UCSD-AML1 (cell line): ENCODE data around the gene PIEZO1.
A peak's percentile ranks its signal among the peaks of the same experiment; 100 is the strongest.

Experiments used
- DNase-seq: peaks from one replicate; lab custom pipeline; 2025; ENCODE audit not compliant: unreplicated experiment; lab: John Stamatoyannopoulos, UW

PIEZO1 gene

DNA sequence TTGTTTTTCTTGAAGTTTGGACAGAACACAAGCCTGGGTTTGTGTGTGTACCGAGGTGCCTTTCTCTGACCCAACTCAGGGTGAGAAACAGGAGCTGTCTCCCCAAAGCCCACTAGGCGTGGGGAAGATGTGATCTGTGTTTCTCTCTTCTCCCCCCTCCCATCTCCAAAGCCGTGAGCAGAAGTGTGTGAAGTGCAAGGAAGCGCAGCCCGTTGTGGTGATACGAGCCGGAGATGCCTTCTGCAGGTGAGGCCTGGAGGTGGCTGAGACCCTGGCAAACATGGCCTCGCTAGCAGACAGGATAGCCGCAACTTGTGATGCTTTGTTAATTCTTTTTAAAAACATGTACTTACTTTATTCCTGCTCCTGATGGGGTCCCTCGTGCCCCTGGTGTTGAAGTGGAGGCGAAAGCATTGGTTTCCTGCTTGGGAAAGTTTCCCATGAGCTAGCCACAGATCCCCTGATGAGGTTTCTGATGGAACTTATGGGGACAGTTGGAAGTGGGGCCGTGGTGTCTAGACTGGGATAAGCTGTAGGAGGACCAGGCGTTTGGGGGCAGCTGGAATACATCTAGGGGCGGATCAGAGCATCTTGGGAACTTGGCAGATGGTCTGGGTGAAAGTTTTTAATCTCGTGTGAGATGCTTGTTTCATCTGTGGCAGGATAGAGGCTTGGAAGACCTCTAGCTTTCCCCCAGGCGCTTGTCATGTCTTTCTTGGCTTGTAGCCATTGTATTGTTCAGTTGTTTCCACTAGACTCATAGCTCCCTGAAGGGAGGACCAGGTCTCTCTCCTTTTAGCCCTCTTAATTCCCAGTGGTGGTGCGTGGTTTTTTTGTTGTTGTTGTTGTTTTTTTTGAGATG lies 77.8 kb downstream of the PIEZO1 start:
- DNase-seq: no peak

GRCh38 chr16:88706229-88706964 lies 78.6 kb downstream of the PIEZO1 start, which contains the start of the genes CTU2 and RNF166:
CTU2 (plus strand) TSS chr16:88706503; CDS start chr16:88706531, 28 bp downstream.
RNF166 (minus strand) TSS chr16:88706408; CDS start chr16:88706325, 83 bp downstream.
- peak; percentile 91 for DNase-seq

DNA sequence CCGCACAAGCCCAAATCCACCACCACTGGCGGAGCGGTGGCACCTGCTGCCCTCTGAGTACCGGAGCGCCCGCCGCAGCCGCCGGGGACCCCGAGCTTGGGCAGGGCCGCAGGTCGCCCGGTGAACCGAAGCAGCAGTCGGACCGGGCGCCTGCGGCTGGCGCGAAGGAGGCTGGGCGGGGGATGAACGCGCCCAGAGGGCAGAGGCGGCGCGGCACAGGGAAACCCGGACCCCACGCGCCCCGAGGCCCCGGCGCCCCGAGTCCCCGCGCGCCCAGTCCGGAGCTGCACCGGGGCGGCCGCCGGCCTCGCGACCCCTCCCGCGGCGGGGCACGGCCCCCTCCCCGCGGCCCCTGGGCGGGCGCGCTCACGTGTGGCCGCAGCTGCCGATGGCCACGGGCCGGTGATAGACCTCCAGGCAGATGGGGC lies 79.2 kb downstream of the PIEZO1 start:
- DNase-seq: no peak

DNA sequence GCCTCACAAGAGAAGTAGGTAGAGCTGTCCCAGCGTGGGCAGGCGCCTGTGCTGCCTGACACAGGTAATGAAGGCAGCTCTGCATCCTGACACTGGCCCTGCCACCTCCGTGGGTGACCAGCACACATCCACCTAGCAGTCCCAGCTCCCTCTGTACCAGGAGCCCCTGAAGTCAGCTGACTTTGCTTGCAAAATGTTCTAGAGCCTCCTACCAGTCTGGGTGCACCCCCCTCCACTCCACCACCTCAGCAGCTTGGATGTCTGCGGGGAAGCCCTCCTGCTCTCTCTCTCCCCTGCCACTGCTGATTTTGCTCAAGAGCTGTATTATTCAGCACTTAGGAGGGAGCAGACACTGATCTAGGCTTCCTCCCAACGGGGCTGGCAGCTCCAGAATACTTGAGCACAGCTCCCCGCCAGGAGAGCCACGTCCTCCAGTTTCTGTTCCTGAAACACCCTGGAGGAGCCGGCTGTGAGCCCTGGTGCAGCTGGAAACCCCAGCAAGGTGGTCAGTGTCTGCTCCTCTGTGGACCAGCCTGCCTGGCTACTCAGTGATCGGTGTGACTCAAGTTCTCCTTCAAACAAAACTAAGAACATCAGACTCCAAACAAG lies 79.8 kb downstream of the PIEZO1 start:
- DNase-seq: peak; percentile 51

- DNase-seq: peak; percentile 92
Measured at GRCh38 chr16:88703486-88704309, 81.3 kb downstream of the PIEZO1 start.

- DNase-seq: peak; percentile 47
Measured at GRCh38 chr16:88702371-88703210, 82.4 kb downstream of the PIEZO1 start.

DNA sequence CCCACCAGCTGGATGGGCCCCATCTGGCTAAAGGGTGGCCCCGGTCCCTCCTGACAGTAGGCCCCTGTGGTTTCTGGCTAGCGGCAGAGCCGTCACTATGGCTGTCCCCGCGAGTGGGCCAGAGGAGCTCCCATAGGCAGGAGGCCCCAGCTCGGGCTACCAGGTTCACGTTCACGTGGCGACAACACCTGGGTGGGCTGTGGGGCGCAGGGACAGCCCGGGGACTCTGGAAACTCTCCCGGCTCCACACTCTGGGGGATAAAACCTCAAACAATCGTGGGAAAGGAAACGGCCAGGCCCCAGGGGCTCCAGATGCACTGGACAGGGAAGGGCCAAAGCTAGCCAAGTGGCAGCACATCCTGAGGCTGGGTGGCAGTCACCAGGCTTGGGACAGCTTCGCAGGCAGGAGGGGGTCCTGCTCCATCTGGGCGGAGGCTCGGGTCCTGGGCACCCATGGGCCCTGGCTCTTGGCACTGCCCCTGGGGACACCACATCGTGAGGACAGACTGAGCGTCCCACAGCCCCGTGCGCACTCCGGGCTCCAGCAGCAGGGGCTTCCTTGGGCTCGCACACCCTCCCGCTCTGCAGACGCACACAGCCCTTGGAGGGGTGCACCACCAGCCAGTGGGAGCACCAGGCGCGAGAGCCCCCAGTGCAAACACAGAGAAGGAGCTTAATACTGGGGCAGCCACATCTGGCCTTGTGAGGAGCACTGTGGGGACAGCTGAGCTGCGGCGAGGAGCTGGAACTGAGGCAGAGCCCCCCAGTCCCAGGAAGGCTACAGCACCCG lies 83.2 kb downstream of the PIEZO1 start:
- DNase-seq: no peak

DNA sequence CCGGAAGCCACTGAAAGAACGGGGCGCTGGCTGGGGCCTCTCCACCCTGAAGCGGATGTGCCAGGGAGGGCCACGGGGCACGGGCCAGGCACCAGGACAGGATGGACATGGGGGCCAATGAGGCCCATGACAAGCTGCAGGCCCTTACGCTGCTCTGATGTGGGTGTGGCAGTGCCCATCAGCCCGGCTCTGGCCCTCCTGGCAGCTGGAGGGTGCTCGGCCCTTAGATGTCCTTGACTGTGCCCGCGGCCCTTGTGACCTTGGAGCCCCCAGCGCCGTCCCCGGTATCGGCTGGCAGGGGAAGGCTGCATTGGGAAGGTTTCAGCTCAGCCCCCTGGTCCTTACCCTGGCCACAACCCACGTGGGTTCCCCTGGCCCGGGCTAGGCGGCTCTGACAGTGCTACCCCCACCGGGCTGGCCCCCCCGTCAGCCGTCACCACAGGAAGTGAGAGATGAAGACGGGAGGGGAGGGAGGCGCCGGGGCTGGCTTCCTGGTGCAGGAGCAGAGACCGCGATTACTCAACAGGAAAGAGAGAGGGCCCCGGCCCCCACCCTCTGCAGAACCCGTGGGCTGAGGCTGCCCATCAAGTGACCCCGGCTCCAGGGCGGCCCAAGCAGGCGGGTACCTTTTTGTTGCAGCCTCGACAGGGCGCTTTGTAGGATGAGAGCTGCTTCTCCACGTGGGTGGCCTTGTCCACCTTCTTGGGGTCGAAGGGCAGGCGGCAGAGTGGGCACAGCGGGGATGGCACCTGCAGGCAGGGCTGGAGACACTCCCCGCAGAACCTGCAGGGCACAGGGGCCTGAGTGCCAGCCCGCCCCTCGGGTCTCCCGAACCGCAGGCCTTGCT lies 84.2 kb downstream of the PIEZO1 start:
- DNase-seq: peak; percentile 97

DNA sequence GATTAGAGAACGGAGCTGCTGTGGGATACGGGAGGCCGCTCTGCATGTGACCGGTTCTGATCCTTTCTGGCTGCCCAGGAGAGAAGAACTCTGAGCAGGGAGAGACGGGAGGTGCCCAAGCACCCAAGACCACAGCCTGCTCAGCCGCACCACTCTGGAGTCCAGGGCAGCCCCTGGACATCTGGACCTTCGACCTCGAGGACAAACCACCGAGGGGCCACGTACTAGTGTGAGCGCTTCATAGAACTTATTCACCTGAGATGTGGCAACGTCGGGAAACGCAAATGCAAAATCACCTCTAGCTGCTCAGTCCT lies 84.7 kb downstream of the PIEZO1 start:
- DNase-seq: no peak

DNA sequence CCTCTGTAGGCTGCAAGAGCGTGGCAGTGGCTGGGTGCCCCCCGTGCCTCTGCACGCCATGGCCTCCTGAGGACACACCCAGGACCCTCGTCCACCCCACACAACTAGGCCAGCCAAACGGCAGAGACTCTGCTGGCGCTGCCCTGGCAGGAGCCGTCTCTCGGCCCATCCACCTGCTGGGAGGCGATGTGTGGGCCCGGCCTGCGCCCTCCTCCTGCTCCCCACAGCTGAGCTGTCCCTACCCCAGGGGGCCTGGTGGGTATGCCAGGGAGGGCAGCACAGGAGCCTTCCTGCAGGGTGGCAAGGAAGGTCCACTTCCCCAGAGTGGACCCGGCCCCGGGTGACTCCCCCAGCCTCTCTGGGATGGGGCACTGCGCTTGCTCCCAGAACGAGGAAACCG lies 85.8 kb downstream of the PIEZO1 start:
- DNase-seq: no peak

GRCh38 chr16:88698646-88699045 lies 86.4 kb downstream of the PIEZO1 start:
- no peak for DNase-seq

DNA sequence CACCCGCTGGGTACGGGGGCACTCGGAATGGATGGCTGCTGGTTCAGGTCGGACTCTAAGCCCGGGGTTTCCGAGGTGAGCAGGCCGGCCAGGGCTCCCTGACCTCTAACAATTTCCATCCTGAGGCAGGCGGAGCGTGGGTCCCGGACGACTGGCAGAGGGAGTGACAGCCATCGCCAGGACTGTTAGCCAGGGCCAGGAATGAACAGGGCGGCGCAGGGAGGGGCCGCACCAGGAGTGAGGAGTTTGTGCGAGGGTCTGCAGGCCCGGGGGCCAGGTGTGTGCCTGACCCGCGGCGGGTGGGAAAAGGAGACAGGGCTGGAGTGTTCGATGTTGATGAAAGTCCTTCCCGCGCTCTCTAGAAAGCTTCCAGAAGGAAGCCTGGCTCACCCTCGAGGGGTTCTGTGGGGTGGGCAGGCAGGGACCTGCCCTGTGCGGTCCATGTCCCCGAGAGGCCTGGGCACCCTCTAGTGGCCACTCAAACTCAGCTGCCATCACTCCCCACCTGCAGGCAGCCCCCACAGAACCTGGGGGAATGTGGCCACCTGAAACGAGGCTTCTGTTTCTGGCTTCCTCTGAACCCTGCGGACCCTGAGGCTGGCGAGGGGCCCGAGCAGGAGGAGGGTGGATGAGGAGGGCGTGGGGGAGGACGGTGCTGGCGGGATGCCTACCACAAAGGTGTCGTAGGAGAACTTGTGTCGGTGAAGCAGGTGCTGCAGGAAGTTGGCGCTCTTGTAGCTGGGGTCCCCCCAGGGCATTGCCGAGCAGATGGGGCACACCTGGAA lies 87.0 kb downstream of the PIEZO1 start:
- DNase-seq: no peak

DNA sequence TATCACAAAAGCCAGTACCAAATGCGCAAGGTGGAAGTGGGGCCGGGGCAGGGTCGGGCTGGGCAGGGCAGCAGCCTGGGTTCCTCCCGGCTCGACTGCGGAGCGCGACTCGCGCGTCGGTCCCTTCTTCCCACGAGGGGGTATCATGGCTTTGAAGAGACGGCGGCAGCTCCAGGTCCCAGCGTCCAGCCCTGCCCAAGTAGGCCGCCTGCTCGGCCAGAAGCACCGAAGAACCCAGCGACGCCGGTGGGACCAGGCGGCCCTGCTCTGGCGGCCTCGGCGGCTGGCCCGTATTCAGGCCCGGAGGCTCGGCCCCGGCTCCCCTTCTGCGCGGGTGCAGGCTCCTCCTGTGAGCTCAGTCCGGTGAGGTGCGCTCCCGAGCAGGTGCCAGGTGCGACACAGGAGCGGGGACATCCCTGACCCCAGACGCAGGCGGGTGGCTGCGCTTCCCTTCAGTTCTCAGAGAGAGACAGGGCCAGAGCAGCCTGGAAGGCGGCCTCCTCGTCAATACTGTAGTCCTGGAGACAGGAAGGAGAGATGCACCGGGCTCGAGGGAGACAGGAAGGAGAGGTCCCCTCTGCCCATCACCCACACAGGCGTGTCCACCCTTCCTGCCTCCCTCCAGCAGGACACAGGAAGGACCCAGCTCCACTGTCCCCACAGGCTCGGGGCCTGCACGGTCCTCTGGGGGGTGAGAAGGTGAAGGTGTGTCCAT lies 87.7 kb downstream of the PIEZO1 start:
- no peak for DNase-seq

- no peak for DNase-seq
Measured at GRCh38 chr16:88696441-88696840, 88.6 kb downstream of the PIEZO1 start.

DNA sequence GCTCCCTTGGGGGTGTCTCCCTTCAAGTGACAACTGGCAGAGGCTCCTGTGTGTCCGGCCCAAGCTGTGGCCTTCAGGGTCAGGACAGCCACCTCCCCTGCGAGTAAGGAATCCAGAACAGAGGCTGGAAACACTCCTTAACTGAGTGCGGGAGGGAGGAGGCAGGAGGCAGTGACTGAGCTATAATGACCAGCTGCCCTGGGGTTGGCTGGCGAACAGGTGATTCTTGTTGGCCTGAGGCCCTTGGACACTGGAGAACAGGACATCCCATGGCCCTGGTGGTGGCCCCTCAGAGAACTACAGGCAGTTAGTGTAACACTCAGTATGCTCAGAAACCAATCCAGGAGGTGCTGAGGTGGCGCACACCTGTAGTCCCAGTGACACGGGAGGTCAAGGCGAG lies 89.3 kb downstream of the PIEZO1 start:
- DNase-seq: no peak

GRCh38 chr16:88695218-88695617 lies 89.8 kb downstream of the PIEZO1 start:
- no peak for DNase-seq
